Measurements from ENCODE around the gene PIM2.
"Not testable (repeated sequence)": the region's sequence is repeated elsewhere in the genome, so short reads cannot be mapped to it uniquely, and the experiment has no call there.

The PIM2 gene

GRCh38 chrX:48904180-48904579 lies 14.6 kb downstream of the PIM2 start:
- no peak for DNase-seq

- DNase-seq, result no peak
These were observed 15.5 kb downstream of the PIM2 start for GRCh38 chrX:48903290-48903689.

- no peak for DNase-seq
These were observed 16.0 kb downstream of the PIM2 start for GRCh38 chrX:48902776-48903175.

- DNase-seq, result no peak
These were observed 16.7 kb downstream of the PIM2 start for GRCh38 chrX:48902135-48902534.

GRCh38 chrX:48901069-48901468 lies 17.8 kb downstream of the PIM2 start:
- no peak for DNase-seq

GRCh38 chrX:48899078-48899410 lies 19.8 kb downstream of the PIM2 start:
- no peak for DNase-seq

GRCh38 chrX:48897625-48898306 lies 21.1 kb downstream of the PIM2 start, which contains the start of the genes PQBP1 and TIMM17B:
Gene PQBP1, plus strand, starts transcription at chrX:48897930. Its CDS starts 580 bp downstream, at chrX:48898510.
Gene TIMM17B, minus strand, starts transcription at chrX:48897768. Its CDS starts 19 bp downstream, at chrX:48897749.
- peak; percentile 94 for DNase-seq

- DNase-seq, result peak; percentile 9
These were observed 21.6 kb downstream of the PIM2 start for GRCh38 chrX:48897157-48897624.

GRCh38 chrX:48896611-48897011 lies 22.2 kb downstream of the PIM2 start:
- no peak for DNase-seq

GRCh38 chrX:48894891-48895290 lies 23.9 kb downstream of the PIM2 start:
- no peak for DNase-seq

GRCh38 chrX:48893556-48894348 lies 25.1 kb downstream of the PIM2 start:
- no peak for DNase-seq

GRCh38 chrX:48892896-48893295 lies 25.9 kb downstream of the PIM2 start:
- DNase-seq, result no peak

- peak; percentile 55 for DNase-seq
These were observed 27.2 kb downstream of the PIM2 start for GRCh38 chrX:48891402-48892288.

GRCh38 chrX:48890934-48891401 lies 27.9 kb downstream of the PIM2 start:
- no peak for DNase-seq

GRCh38 chrX:48890296-48890925 lies 28.4 kb downstream of the PIM2 start:
- peak; percentile 2 for DNase-seq

- DNase-seq, result not testable (repeated sequence)
These were observed 32.2 kb downstream of the PIM2 start for GRCh38 chrX:48886586-48886985.

- DNase-seq, result no peak
These were observed 35.1 kb downstream of the PIM2 start for GRCh38 chrX:48883729-48884128.

- DNase-seq, result not testable (repeated sequence)
These were observed 41.9 kb downstream of the PIM2 start for GRCh38 chrX:48876944-48877343.

GRCh38 chrX:48872017-48872416 lies 46.8 kb downstream of the PIM2 start:
- not testable (repeated sequence) for DNase-seq

GRCh38 chrX:48864210-48864609 lies 54.6 kb downstream of the PIM2 start:
- no peak for DNase-seq

All from NCI-H524 treated with DMSO at 0.1 percent for 48 hours (cell line).